ENCODE data around the gene WBP11.

DNA sequence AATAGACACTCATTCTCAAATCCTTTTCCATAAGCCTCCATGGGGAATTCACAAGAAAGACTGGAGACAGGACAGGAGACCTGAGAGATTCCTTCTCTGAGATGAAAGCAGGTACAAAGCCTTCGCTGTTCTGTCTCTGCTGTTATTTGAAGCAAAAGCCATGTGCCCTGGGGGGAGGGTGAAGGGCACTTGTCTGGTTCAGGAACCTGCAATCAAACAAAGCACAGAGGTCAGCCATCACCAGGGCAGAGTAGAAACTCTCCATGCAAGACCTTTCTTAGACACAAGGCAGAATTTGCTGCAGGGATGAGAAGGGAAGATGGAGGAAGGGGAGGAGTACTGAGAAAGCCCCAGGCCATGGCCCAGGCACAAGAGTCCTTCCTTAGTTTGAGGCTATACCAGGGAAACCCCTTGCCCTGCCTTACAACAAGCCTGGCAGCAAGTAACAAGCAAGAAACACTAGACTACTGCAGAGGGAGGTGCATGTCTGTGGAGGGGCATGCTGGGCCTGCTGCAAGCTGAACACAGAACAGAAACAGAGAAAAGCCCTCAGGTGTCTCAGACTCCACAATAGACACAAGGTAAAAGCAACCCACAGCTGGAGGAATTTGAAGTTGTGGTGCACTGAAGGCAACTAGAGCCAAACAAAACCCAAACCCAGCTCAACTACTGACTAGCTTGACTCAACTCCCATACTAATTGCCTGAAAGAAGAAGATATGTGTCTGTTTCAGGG lies 47.8 kb upstream of the WBP11 start:
- TF ChIP-seq, protein P1, sequence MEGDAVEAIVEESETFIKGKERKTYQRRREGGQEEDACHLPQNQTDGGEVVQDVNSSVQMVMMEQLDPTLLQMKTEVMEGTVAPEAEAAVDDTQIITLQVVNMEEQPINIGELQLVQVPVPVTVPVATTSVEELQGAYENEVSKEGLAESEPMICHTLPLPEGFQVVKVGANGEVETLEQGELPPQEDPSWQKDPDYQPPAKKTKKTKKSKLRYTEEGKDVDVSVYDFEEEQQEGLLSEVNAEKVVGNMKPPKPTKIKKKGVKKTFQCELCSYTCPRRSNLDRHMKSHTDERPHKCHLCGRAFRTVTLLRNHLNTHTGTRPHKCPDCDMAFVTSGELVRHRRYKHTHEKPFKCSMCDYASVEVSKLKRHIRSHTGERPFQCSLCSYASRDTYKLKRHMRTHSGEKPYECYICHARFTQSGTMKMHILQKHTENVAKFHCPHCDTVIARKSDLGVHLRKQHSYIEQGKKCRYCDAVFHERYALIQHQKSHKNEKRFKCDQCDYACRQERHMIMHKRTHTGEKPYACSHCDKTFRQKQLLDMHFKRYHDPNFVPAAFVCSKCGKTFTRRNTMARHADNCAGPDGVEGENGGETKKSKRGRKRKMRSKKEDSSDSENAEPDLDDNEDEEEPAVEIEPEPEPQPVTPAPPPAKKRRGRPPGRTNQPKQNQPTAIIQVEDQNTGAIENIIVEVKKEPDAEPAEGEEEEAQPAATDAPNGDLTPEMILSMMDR (IDR thresholded peaks at IDR 0.05), result no peak
- TF ChIP-seq POLR2AphosphoS5 (IDR thresholded peaks at IDR 0.05), result no peak
